Calu3 (cell line): ENCODE results near the gene VIT. TPM values are rescaled to one million over a fixed set of nuclear protein-coding genes. Genes with fewer than 3 reads are reported as not detected.
A peak's percentile ranks its signal among the peaks of the same experiment; 100 is the strongest.

Experiments used
- BruUV-seq: library from RNA; stranded (reverse); fragments of 400-500 nt; replicated peaks from 2 replicates; lab custom pipeline; 2021; lab: Mats Ljungman, UMichigan
- CTCF ChIA-PET: fragments of 300-600 bp; sonication (Branson Sonifier 250); formaldehyde crosslinking; loops from one replicate; lab custom pipeline; 2022; ENCODE audit warnings: antibody characterized with exemption; lab: Charles Lee
- DNase-seq: peaks from one replicate; pipeline ENCODE4 v3.0.0; 2022
- H3K27ac Mint-ChIP-seq: one replicate; pipeline ENCODE4 v1.8.0; 2022; ENCODE audit warnings: mixed read lengths; ENCODE audit not compliant: unreplicated experiment
- H3K27me3 Mint-ChIP-seq: one replicate; pipeline ENCODE4 v1.8.0; 2022; ENCODE audit warnings: mixed read lengths; ENCODE audit not compliant: unreplicated experiment
- H3K36me3 Mint-ChIP-seq: one replicate; pipeline ENCODE4 v1.8.0; 2022; ENCODE audit warnings: mild to moderate bottlenecking, moderate library complexity, mixed read lengths; ENCODE audit not compliant: insufficient read depth, unreplicated experiment
- H3K4me1 Mint-ChIP-seq: one replicate; pipeline ENCODE4 v1.8.0; 2022; ENCODE audit warnings: mild to moderate bottlenecking, low read depth, mixed read lengths; ENCODE audit not compliant: unreplicated experiment
- H3K4me3 Mint-ChIP-seq: one replicate; pipeline ENCODE4 v1.8.0; 2022; ENCODE audit warnings: mild to moderate bottlenecking, low read depth, moderate library complexity, mixed read lengths; ENCODE audit not compliant: unreplicated experiment
- H3K9me3 Mint-ChIP-seq: one replicate; pipeline ENCODE4 v1.8.0; 2022; ENCODE audit warnings: low read depth, mixed read lengths; ENCODE audit not compliant: unreplicated experiment
- intact Hi-C: fragments of 100-400 bp; cut with micrococcal nuclease; formaldehyde crosslinking; loops from one replicate; pipeline ENCODE4 v1.10.0; 2022; ENCODE audit not compliant: unreplicated experiment
- total RNA-seq: library from RNA; stranded (reverse); gene quantifications from 2 replicates; pipeline ENCODE4 v1.2.3, GENCODE V29; 2022
- TF ChIP-seq, protein P1 (sequence below): fragments of 200-600 bp; IDR thresholded peaks from one replicate; pipeline ENCODE4 v1.8.0; 2022; ENCODE audit warnings: antibody characterized with exemption; ENCODE audit not compliant: unreplicated experiment

Gene VIT
- total RNA-seq, 1 experiment from 2014 or later, result not detected

DNA sequence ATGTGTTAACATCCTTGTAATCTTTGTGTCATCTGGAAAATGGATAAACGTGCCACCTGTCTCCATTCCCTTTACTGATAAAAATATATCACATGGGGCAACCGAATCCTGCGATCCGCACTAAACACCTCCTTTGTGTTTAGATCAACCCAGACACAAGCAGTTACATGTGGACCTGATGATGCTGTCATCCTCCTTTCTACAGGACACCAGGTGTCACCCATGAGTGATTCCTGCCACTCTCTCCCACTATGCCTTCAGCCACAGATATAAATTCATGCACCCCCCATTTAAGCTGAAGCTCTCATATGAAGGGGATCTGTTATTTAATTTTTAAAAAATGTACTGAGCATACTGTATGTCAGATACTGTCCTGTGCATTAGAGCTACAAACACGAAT lies 81.3 kb downstream of the VIT start:
- Mint-ChIP-seq H3K27ac (no peak overlapping the region), H3K4me3 (no peak overlapping the region), H3K27me3 (peaks cover 31% of the 10 kb centered on the region), H3K9me3 (no peaks in the 10 kb centered on the region), H3K36me3 (no peaks in the 10 kb centered on the region), H3K4me1 (no peaks in the 10 kb centered on the region)
- CTCF ChIA-PET, result no interaction called here
- BruUV-seq, result no TSS peak
- TF ChIP-seq, protein P1, sequence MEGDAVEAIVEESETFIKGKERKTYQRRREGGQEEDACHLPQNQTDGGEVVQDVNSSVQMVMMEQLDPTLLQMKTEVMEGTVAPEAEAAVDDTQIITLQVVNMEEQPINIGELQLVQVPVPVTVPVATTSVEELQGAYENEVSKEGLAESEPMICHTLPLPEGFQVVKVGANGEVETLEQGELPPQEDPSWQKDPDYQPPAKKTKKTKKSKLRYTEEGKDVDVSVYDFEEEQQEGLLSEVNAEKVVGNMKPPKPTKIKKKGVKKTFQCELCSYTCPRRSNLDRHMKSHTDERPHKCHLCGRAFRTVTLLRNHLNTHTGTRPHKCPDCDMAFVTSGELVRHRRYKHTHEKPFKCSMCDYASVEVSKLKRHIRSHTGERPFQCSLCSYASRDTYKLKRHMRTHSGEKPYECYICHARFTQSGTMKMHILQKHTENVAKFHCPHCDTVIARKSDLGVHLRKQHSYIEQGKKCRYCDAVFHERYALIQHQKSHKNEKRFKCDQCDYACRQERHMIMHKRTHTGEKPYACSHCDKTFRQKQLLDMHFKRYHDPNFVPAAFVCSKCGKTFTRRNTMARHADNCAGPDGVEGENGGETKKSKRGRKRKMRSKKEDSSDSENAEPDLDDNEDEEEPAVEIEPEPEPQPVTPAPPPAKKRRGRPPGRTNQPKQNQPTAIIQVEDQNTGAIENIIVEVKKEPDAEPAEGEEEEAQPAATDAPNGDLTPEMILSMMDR, result no peak
- no peak for DNase-seq
- intact Hi-C loops, result no loop called here

DNA sequence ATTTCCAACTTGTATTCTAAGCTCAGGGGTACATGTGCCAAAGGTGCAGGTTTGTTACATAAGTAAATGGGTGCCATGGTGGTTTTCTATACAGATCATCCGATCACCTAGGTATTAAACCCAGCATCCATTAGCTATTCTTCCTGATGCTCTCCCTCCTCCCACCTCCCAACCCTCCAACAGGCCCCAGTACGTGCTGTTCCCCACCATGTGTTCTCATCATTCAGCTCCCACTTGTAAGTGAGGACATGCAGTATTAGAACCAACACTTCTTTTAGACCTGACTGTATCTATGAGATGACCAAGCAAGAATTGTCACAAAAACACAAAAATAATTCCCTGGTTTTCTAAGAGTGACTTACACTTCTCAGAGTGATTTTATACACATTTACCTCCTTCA lies 83.0 kb downstream of the VIT start:
- TF ChIP-seq, protein P1, result no peak
- H3K9me3 Mint-ChIP-seq, result no peaks in the 10 kb centered on the region
- no peaks in the 10 kb centered on the region for H3K4me1 Mint-ChIP-seq
- intact Hi-C loops, result no loop called here
- peaks cover 48% of the 10 kb centered on the region for H3K27me3 Mint-ChIP-seq
- no peaks in the 10 kb centered on the region for H3K36me3 Mint-ChIP-seq
- no peak overlapping the region for H3K4me3 Mint-ChIP-seq
- no TSS peak for BruUV-seq
- CTCF ChIA-PET, result interaction anchor here (1.1 kb wide), 1 partner anchor 14 kb away, joined by 3 read pairs; no protein-coding TSS in a partner anchor
- DNase-seq, result no peak
- no peak overlapping the region for H3K27ac Mint-ChIP-seq

DNA sequence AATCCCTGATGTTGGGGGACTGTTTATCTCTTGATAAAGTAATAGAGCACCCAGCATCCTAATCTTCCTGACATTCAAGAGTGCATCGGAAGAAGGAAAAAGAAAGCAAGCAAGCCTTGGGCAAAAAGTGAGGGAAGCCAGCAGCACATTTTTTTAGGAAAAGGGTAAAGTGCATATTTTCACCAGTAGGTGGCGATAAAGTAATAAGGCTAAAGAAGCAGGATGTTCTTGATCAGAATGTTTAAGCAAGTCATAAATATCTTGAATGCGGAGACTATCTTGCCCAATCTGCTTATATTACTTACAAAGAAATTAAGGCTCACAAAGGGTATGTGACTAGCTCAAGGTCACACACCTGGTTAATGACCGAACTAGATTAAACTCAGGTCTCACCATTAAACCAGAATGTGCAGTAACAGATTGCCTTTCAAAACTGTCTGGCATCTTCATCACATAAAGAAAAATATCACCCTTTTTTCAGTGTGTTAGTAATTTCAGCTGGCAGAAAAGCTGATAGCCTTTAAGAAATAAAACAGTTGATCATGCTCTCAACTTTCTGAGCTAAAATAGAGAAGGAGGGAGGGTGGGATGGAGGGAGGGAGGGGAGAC lies 83.8 kb downstream of the VIT start:
- intact Hi-C loops, result loop anchor here (1.0 to 10.0 kb wide), 4 partner anchors 132 to 426 kb away; partner anchors contain the start of gene CRIM1
- CTCF ChIA-PET, result no interaction called here
- Mint-ChIP-seq H3K4me3 (no peak overlapping the region), H3K36me3 (no peaks in the 10 kb centered on the region), H3K27me3 (peaks cover 49% of the 10 kb centered on the region), H3K4me1 (no peaks in the 10 kb centered on the region), H3K9me3 (no peaks in the 10 kb centered on the region), H3K27ac (no peak overlapping the region)
- BruUV-seq, result no TSS peak
- TF ChIP-seq, protein P1, result peak; percentile 50
- DNase-seq, result peak; percentile 25

DNA sequence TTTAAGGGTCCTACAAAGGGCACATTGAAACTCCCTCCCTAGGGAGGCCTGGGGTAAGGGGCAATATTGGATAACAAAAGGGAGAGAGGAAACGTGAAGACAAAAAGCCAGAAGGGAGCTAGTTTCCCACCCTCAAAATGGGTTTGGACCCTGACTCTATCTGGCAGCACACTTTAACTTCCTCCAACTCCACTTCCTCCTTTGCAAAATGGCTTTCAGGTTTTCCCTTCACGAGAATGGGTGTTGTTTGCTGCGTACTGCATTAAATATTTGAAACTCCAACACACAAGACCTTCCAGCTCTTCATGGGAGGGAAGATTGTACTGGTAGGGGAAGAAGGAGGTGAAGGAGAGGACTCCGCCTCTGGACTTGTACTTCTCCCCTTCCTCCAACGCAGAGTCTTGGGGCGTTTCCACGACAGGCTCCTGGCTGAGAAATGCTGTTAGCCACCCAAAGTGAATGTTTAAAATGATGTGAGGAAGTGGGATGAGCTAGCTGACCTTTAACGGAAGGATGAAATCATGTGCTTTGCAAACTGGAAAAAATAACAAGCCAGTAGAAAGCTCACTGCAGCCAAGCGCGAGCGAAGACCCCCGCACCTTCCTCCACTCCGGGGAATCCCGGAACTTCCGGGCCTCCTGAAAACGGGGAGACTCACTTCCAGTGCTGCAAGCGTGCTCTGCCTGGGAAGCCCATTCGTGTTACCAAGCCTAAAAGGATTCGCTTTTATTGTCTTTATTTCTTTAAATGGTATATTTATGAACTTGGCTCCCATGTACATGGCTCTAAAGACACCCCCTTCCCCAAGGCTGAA lies 85.6 kb downstream of the VIT start:
- DNase-seq, result no peak
- intact Hi-C loops, result loop anchor here (5.0 to 10.0 kb wide), 3 partner anchors 130 to 427 kb away; partner anchors contain the start of gene CRIM1
- CTCF ChIA-PET, result no interaction called here
- BruUV-seq, result no TSS peak
- H3K4me3 Mint-ChIP-seq, result no peak overlapping the region
- no peaks in the 10 kb centered on the region for H3K9me3 Mint-ChIP-seq
- TF ChIP-seq, protein P1, result no peak
- peaks cover 60% of the 10 kb centered on the region for H3K27me3 Mint-ChIP-seq
- no peak overlapping the region for H3K27ac Mint-ChIP-seq
- no peaks in the 10 kb centered on the region for H3K4me1 Mint-ChIP-seq
- no peaks in the 10 kb centered on the region for H3K36me3 Mint-ChIP-seq
